ENCODE results near the gene PKP1.
A peak's percentile ranks its signal among the peaks of the same experiment; 100 is the strongest.
"Not testable (repeated sequence)": the region's sequence is repeated elsewhere in the genome, so short reads cannot be mapped to it uniquely, and the experiment has no call there.

Gene PKP1, protein sequence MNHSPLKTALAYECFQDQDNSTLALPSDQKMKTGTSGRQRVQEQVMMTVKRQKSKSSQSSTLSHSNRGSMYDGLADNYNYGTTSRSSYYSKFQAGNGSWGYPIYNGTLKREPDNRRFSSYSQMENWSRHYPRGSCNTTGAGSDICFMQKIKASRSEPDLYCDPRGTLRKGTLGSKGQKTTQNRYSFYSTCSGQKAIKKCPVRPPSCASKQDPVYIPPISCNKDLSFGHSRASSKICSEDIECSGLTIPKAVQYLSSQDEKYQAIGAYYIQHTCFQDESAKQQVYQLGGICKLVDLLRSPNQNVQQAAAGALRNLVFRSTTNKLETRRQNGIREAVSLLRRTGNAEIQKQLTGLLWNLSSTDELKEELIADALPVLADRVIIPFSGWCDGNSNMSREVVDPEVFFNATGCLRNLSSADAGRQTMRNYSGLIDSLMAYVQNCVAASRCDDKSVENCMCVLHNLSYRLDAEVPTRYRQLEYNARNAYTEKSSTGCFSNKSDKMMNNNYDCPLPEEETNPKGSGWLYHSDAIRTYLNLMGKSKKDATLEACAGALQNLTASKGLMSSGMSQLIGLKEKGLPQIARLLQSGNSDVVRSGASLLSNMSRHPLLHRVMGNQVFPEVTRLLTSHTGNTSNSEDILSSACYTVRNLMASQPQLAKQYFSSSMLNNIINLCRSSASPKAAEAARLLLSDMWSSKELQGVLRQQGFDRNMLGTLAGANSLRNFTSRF

GRCh38 chr1:201282931-201283829 is at the start of gene PKP1:
PKP1 (plus strand) TSS chr1:201283506; CDS start chr1:201283703, 197 bp downstream.
- peak; percentile 44 for DNase-seq

GRCh38 chr1:201239646-201240045 is 43.7 kb upstream of the PKP1 start:
- DNase-seq = not testable (repeated sequence)

- DNase-seq = no peak
Observed at GRCh38 chr1:201240171-201240570, 43.1 kb upstream of the PKP1 start.

- no peak for DNase-seq
Observed at GRCh38 chr1:201241736-201242135, 41.6 kb upstream of the PKP1 start.

DNA sequence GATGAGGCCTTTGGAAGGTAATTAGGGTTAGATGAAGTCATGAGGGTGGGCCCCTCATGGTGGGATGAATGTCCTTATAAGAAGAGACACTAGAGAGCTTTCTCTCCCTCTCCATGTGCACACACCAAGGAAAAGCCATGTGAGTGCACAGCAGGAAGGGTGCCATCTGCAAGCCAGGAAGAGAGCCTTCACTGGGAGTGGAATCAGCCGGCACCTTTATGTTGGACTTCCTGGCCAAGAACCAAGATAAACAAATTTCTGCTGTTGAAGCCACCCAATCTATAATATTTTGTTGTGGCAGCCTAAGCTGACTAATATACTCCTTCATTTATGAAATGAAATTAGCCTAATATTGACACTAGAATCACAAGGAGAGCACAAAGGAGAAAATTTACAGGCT is 38.2 kb upstream of the PKP1 start:
- no peak for DNase-seq

DNA sequence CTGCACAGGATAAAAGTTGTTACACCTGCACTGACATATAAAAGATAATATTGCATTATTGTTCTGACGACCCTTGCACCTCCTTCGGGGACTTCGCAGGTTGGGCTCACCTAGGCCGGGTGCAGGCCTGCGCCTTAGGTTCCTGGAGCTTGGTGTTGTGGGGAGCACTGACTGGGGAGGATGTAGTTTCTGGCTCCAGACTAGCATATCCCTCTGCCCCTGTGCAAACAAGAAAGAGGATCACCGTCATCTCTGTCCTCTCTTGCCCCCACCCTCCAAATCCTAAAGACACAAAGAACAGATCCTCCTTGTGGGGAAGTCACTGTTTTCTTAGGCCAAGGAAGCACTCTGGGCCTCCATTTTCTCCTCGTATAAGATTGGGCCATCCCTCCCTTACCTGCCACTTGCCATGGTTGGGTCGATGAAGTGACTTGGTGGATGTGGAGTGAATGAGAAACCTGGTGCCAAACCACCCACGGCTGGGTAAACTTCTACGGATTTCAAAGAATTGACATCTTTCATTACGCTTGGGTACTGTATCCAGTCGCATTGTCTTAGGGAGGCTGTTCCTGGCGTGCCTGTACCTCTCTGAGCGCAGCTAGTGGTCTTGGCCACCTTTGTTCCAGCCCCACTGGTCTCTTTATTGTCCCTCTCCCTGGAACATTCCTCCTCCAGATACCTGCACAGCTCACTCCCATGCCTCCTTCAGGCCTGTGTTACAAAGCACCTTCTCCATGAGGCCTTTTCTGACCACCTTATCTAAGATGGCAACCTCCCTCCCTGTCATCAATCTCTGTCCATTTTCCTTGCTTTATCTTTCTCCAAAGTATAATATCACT is 34.4 kb upstream of the PKP1 start:
- no peak for DNase-seq

DNA sequence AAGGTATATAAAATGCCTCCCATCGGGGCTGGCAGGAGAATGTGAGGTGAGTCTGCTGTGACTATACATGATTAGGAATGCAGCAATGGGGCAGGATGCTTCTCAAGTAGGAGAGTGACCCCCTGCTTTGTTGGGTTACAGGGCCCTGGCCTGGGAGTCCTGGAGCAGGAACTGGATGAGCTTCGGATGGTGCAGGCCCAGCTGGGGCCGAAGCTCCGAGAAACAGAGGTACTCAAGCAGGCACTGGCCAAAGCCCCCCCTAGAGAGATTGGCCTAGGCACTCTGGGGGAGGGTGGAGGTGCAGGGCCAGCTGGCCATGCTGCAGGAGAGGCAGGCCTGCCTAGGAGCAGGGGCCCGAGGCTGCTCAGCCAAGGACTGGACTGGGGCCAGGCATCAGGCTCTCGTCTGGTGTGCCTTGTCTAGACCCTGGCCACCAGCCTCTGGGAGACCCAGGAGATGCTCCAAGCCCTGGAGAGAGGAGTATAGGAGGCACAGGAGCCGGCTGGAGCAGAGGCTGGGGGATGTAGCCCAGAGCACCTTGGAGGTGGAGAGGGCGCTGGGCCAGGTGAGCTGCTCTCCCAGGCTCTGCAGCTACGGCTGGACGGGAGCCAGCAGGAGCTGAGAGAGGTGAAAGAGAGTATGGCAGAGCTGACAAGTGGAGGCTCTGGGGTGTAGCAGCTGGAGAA is 32.8 kb upstream of the PKP1 start:
- DNase-seq = no peak

DNA sequence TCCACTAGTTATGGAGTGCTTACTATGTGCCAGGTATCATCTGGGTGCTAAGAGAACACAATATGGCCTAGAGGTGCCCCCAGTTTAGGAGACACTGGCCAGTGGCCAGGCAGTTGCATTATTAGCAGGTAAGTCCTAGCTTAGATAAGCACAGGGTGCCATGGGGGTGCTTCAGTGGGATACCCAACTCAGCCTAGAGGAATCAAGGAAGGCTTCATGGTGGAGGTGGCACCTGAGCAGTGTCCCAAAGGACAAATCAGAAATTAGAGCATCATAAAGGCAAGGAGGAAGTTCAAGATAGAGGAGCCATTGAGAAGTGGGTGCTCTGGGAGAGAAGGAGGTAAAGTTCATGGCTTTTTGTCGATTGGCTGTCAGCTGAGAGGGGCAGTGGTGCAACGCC is 31.9 kb upstream of the PKP1 start:
- no peak for DNase-seq

DNA sequence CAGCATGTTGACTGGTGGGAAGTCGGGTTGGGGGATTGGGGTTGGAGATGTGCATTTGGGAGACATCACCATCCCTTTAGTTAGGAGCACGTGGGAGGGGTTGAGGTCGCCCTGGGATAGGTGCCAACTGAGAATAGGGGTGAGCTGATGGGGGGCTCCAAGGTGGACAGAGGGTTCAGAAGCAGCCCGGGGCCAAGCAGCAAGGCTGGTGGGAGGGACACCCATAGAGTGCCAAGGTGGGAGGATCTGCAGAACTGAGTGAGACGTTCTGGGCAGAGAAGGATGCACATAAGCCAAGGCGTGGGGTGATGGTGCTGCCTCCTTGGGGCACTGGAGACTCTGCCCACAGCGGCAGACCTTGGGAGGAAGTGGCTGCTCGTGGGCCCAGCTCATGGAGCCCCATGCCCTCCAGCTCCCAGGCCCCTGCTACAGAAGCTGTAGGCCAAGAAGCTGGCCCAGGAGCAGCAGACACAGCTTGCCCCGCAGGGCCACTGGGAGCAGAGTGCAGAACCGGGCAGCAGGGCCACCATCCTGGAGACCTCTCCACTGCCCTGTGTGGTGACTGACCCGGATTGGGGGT is 31.4 kb upstream of the PKP1 start:
- no peak for DNase-seq

DNA sequence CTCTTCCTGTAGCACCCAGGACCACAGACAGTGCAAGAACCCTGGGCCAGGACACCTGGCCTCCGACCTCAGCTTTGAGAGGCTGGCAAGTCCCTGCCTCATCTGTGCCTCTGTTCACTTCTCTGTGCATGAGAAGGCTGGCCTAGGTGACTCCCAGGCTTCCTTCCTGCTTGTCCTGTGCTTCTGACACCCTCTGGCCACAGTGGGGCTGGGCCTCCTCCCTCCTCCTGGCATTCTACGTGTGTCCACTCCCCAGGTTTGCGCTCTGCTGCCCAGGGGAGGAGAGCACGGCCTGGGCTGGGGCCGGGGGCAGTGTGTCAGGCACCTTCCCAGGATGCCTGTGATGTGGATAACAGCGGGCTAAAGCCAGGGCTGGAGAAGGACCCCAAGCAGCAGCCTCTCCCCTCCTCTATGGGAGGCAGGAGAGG is 30.3 kb upstream of the PKP1 start:
- no peak for DNase-seq

DNA sequence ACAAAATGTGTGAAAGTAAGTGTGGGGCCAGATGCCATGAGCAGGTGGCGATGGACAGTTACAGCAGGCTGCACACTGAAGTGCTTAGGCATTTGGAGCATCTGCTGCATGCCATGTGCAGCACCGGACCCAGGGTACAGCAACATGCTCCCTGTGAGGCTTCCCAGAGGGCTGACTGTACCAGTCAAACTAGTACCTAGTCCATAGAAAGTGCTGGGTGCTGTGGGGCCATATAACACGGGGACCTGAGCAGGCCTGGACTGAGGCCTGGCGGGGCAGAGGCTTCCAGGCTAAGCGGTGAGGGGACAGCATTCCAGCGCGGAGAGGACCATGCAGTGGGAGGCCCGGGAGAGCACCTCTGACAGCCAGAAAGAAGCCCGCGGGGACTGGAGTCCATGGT is 29.9 kb upstream of the PKP1 start:
- DNase-seq = no peak

- no peak for DNase-seq
Observed at GRCh38 chr1:201253906-201254624, 29.2 kb upstream of the PKP1 start.

DNA sequence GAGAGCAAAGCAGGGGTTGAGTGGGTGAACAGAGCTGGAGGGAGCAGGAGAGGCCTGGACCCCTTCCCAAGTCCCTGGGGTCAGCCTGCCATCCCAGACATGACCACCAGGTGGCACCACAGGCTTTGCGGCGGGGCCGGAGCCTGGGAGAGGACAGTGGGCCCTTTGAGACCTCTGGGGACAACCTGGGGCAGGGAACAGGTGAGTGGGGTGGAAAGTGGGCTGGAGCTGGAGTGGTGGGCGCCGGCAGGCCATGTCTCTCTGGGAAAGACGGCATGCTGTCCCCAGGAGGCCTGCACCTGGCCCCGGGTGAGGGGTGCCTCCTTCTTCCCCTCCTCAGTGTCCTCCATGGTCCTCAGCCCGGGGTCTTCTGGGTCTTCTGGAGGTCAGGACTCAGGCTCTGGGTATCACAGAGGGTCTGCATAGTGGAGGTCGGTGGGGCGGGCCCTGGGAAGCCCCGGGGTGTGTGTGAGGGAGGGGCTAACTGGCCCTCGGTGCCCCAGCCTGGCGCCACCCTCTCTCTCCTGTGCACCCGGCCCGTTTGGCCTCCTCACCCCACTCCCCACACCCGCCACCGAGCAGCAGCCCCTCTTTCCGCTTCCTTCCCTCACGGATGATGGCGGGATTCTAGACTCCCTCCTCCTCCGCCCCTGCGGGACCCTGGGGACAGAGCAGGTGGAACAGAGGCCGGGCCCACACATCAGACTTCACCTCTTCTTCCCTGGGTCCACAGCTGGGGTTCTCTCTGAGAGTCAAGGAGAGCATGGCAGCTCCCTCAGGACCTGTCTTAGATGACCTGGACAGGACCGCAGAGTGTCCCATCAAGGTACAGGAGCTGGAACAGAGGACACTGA is 28.5 kb upstream of the PKP1 start:
- DNase-seq = peak; percentile 26

DNA sequence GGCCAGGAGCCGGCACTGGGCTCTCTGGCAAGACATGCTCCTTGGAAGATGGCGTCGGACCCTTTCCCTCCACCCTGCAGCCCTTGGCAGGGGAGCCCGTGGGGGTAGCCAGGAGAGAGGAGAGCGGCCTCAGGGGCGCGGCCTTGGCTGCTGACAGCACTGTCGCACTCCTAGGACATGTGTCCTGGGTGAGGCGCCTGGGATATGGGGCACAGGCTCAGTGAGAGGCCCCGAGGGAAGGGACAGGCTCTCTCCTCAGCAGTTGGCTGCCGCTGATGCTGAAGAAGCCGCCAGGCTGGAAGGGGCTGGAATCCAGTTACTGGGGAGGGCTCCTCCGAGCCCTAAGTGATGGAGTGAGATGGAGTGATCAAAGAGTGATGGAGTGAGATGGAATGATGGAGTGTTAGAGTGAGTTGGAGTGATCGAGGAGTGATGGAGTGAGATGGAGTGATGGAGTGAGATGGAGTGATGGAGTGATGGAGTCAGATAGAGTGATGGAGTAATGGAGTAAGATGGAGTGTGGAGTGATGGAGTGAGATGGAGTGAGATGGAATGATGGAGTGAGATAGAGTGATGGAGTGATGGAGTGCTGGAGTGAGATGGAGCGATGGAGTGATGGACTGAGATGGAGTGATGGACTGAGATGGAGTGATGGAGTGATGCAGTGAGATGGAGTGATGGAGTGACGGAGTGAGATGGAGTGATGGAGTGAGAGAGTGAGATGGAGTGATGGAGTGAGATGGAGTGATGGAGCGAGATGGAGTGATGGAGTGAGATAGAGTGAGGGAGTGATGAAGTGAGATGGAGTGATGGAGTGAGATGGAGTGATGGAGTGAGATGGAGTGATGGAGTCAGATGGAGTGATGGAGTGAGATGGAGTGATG is 27.6 kb upstream of the PKP1 start:
- no peak for DNase-seq

- not testable (repeated sequence) for DNase-seq
Observed at GRCh38 chr1:201258132-201258531, 25.2 kb upstream of the PKP1 start.

- DNase-seq = no peak
Observed at GRCh38 chr1:201258763-201259230, 24.5 kb upstream of the PKP1 start.

DNA sequence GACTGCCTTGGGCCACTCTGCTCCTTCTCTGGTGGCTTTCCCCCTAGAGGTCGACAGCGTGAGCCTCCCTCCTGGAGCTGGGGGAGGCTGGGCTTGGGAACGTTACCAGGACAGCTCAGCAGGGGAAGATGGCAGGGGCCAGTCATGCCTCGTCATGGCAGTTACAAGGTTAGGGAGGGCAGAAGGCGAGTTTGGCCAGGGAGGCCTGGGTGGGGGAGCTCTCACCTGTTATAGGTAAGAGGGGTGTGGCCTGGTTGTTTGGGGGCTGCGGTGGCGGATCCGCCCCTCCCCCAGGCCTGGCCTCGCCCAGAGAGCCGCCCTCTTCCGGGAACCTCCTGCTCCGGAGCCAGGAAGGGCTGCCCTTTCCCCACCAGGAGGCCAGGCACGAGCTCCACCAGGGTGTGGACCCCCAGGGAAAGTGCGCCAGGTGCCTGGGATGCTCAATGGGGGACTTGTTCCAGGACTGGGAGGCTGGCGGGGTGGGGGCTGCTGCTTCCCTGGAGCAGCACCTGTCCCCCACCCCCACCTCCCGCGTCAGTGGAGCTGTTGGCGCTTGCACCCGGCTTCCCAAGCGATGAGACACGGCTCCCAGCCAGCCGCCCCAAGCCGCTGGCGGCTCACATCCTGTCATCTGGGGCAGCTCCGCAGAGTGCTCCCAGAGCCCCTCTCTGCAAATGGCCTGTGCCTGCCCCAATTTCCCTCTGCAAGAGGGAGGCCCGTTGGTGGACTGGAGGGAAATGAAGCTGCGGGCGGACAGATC is 23.6 kb upstream of the PKP1 start:
- DNase-seq = peak; percentile 65

GRCh38 chr1:201260236-201260590 is 23.1 kb upstream of the PKP1 start:
- no peak for DNase-seq
